HG02798 (cell line): ENCODE measurements around the gene FIGN.

Experiments
- ATAC-seq: cut with Tn5 transposase; IDR thresholded peaks from one replicate; pipeline ENCODE4 v1.9.1; 2021; ENCODE audit warnings: mild to moderate bottlenecking; ENCODE audit not compliant: unreplicated experiment, poor library complexity

The FIGN gene

DNA sequence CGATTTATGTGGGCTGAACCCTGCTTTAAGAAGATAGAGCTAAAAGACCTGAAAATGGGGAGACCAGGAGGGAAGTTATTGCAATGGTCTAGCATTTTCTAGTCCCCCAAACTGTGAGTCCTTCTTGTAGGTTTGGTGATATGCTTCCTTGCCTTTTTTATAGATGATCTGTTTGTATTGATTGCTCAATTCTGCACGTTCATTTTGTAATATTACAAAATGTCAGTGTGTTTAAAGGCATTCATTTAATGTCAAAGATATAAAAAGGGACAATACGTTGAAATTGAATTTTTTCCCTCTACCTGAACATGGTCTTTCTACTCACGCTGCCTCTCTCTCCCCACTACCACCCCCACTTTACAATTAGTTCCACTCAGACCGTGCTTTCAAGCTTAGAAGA, 5.6 kb upstream of the FIGN start:
- ATAC-seq: no peak

DNA sequence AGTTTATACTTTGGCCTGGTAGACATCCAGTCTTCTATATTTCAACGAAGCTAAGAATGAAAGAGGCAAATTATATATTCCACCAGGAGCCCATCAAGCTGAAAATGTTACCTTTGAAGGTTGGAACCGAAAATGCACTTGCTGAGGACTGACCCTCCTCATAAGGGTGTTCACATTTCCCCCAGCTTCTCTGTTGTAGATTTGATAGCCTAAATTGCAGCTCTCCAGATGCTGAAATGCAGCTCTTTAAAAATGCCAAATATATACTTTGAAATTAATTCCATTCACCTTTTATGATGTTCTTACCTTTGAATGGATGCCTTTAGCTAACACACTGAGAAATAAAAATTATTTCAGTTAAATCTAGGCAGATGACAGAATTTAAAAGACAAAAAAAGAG, 1.8 kb upstream of the FIGN start:
- ATAC-seq: no peak

DNA sequence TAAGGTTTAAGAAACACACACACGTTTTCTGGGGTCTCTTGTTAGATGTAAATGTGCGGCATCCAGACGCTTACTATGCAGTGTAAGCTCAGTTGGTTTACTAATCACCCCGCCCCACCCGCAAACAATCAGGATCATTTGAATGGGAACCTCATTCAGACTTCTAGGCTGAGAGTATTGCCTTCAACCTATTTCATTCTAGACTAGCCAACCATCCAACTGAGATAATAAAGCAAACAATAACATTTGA, 1.3 kb upstream of the FIGN start:
- no peak for ATAC-seq

DNA sequence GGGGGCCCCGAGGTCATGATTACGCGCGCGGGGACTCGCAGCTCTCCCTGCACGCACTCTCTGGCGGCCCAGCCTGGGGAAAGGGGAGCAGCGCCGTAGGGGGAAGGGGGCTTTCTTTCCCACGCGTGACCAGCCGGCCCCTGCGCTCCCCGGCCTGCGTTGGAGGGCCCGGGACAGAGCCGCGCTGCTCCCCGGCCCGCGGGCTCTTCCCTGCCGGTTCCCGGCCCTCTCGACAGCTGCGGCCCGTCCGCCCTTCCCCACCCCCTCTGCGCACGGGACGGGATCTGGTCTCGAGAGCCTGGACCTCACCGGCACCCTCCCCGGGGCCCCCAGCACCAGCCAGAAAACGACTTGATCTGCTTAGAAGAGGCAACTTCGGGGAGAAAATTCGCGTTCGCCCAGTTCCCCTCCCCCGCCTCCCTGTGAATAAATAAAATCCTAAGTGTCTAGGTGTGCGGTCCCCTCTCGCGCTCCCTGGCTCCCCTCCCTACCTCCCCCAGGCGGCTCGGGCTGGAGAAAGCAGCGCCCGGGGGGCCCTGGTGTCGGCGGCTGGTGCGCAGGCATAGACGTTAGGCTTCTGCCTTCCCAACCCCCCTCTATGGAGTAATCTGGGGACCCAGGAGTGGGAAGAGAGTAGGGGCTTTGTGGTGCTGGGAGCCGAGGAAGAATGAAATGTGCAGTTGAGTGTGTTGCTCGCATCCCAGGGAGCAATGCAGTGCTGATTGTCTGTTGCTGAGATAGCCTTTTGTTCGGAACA, 803 bp upstream of the FIGN start:
- ATAC-seq: no peak

DNA sequence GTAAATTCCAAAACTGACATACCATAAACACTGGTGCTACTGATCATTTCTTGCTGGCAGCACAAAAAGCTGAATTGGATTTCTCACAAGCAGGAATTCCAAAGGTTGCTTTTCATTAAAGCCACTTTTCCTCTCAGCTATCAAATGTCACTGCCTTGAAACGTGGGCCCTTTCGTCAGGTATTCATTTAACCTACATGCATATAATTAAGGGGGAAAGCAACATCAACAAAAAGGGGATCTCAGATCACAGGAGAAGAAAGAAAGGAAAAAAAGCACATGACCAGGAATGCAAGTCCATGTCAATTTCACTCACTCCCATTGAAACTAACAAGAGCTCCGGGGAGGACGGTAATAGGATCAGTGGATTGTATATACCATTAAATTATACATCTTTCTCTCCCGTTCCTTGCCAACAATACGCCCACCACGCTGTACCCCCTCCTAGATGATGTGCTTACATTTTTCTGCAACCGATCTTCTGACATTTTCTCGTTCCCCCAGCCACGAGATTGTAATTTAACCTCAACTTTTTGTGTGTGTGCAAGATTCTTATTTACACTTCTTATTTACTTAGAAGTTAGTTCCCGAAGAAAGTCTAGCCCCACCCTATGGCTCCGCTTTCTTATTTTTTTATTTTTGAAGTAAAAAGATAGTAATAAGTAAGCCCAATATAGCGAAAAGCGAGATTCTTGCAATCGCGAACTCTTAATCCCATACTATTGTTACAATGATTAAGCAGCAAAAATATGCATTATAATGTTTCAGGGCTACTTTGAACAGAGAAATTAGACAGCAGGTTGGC, 725 bp downstream of the FIGN start:
- no peak for ATAC-seq

DNA sequence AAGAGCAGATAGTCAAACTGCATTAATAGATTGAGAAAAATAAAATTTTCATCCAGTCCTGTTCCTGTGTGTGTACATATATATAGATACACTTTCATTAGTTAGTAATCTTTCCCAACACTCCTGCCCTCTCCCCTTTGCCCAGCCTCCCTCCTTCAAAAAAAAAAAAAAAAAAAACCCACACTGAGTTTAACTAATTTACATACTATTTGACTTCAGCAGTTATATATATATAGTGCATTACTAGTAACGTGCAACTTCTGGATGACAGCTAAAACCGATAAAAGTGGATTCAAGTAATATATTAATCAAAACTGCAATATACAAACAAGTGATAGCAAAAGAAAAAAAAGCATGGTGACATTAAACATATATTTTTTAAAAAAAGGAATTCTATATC, 1.4 kb downstream of the FIGN start:
- no peak for ATAC-seq

DNA sequence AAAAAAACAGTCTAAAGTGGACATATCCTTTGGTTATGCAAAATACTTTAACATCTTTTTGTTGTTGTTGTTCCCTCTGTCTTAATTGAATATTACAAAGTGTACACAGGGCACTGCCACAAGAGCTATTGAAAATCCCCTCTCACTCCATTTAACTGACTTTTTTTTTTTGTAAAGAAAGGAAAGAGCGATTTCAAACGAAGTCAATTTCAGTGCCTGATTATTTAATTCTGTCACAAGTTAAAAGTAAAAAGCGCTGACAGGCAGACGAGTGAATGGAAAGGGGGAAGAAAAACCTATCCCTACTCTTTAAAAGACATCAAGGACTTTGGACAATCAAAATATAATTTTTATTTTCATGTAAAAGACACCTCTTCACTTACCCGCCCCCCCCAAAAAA, 1.9 kb downstream of the FIGN start:
- no peak for ATAC-seq

DNA sequence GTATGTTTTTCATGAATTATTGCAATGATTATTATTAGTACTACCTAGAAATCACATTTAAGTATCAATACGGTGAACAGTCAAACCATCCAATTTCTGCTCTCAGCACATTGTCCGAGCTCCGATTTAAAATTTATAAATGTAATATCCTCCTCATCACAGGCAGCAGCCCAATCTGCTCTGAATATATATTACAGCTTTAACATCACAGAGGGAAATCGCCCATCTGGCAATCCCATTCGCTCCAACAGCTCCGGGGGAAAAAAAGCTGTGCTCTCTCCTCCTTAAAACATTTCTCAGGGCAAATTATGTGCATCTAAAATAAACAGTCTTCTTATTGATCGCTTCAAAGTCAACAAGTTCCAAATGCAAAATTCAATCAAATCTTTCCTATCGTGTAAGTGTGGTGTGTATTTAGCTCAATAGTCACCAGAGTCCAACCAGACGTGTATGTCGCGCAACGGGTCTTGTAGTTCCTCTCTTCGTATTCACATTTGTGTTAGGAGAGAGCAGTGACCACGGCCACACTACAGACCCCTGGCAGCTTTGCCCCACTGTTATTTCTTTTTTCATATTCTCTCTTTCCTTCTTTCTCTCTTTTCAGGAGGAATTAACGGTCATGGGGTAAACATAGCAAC, 2.4 kb downstream of the FIGN start:
- ATAC-seq: no peak

DNA sequence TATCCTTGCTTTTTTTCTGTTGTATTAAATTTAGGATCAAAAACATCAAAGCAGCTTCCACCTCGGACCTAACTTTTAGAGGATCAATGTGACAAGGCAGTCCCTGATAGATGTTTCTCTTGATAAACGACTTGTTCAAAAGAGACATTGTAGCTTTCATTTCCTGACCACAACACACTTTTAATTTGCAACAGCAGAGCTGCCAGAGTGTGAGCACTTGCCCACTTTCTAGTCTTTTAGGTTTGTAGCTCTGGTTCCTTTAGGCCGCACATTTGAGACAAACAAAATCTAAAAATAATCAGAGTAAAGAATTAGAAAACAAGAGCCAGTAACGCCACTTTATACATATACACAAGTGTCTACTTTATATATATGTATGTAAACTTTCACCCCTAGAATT, 3.1 kb downstream of the FIGN start:
- no peak for ATAC-seq

DNA sequence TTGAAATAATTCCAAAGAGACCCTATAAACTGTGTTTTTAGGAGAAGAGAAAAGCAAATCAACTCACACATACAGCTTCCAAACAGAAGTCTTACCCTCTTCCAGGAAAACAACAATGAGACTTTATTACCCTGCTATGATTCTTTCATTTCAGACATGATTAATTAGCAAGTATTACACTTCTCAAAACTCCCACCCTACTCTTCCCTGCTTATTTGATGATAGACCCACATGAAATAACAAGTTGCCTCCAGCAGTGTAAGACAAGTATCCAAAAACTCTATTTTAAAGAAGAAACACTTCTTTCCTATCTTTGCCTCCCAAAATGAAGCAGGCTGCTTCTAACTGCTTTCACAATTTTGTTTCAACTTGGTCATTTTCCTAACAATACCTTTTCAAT, 4.1 kb downstream of the FIGN start:
- ATAC-seq: no peak

DNA sequence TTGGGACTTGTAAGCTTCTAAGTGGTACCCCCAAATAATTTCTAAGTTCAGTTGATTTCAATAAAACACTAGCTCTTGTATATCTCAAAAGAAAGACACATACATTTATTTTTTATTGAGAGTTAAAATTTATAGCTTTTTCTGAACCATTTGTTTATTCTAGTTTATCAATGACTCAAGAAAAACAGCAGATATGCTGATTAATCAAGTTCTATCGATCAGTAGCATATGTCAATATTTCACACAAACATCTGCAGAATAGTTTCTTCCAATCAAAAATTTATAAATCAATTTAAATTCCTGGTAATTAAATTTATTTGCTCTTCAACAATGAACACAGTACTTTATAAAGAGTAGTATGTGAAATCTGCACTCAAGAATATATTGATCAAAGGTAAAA, 5.3 kb downstream of the FIGN start:
- ATAC-seq: no peak

DNA sequence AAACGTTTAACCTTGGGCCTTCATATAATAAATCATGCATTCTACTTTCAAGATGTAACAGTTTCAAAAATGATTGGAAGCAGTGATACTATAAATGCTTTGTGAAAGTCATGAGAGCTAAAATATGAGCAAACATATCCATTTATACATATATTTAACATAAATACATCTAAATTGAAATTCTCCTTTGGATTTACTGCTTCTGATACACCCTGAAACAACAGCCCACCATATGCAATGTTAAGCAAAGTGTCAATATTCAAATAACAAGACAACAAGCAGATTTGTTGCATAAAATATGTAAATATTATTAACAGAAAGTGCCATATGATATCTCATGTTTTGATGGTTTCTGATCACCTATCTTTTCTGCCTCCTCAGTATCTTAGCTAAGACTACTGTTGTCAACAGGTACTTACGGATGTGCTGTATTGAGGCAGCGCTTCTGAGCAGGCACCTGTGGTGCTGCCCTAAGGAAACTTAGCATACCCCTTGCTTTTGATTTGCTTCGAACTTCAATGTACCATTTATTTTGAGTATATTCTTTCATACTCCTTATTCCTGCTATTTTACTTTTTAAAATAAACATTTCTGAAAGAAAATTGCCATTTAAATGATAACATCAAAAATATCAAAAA, 6.1 kb downstream of the FIGN start:
- no peak for ATAC-seq

DNA sequence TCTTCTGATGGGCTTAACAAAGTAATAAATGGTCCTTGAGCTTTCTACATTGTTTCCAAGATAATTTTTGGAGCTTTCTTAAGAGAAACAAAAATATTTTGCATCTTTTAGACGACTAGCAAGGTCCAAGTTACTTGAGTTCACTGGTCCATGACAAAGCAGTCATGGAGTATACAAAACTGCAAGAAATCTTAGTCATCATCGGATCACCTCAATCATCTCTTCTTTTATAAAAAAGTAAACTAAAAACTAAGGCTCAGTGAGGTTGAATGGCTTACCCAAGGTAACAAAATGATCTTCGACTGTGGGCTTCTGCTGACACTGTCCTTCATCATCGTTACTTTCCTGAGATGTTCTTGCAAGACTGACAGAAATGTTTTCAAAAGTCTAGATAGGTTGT, 11.9 kb downstream of the FIGN start:
- no peak for ATAC-seq

DNA sequence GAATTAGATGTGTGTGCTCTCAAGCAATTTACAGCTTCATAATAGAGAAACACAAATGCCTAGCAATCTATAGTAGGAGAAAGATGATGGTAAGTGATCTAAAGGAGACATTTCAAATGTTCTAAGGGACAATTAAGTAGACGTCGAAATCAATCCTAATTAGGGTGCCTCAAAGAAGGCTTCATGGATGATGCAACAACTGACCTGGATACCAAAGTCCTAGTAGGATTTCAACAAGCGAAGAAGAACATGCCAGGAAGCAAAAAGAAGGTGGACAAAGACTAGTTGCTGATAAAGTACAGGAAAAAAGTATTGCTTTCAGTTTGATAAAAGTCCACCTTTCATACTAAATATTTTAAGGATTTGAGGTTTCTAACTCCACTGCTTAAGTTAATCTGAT, 12.5 kb downstream of the FIGN start:
- ATAC-seq: no peak

DNA sequence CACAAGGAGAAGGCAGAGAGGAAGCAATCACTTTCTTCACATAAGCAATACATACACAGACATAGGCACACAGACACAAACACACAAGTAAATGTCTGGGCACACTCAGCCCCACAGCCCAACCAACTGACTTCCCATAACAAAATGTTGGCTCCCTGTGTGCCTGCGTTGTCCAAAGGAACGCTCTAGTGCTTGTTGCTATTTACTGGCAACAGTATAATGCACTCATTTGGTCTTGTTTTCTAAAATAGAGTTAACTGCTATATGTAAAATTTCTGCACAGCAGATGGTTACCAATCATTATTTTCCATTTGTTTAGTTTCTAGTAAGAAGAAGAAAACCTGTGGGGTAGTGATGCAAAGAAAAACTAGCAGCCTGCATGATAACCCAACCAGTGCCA, 16.5 kb downstream of the FIGN start:
- ATAC-seq: no peak

DNA sequence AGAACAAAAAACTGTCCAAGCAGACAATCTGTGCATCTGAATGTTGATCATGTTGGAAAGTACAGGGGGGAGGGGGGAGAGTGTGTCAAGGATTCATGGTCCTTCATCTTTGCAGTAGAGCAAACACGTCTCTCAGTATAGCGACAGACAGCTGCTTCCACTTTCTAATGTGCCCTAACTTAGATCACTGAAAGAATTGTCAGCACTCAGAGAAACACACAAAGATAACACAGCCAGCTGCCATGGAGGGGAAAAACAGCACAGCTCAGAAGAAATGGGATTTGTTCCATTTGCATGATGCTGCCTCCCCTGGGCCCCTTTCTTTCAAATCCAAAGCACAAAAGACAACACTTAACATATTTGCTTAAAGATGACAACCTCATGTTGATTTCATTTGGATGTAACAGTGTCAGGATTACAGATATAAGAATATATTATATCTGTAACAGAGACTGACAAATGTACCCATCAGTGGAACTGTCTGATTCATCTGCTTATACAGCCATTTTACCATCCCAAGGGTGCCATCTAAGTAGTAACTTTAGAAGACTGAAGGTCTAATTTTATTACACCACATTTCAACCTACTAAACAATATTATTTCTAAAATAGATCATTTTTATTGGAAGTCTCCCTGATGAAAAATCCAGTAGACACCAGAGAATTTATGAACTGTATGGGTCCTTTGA, 17.7 kb downstream of the FIGN start:
- no peak for ATAC-seq

DNA sequence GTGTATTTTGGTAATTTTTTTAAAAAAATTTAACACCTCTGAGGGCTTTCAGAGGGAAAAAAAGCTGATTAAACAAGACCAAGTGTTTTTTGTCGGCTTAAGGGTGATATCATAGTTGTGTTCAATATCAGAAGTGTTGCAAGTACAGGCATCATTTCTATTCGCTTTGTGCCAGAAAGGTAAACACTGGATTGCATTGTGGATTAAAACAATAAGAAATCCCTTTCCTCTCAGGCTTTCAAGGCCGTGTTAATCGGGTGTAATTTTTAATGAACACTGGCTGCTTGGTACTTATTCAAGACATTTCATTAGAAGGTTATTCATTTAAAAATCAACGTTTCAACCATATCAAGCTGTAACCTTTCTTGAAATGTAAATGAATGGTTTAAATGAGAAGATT, 18.3 kb downstream of the FIGN start:
- ATAC-seq: no peak

DNA sequence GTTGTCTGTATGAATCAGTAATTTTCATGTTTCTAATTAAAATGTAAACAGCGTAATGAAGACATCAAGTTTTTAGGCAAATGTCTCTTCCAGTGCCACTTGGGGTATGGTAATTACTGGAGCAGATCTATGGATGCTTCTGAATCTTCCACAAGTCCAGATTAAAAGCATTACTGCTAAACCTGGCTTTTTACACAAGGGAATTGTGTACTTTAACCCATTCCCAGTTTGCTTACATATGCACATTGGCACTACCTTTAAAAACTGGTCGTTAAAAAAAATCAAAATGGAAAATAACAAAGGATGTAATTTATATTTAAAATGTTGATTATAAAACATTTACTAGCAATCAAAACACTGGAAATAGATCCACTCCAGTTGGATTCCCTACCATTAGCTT, 19.7 kb downstream of the FIGN start:
- no peak for ATAC-seq

DNA sequence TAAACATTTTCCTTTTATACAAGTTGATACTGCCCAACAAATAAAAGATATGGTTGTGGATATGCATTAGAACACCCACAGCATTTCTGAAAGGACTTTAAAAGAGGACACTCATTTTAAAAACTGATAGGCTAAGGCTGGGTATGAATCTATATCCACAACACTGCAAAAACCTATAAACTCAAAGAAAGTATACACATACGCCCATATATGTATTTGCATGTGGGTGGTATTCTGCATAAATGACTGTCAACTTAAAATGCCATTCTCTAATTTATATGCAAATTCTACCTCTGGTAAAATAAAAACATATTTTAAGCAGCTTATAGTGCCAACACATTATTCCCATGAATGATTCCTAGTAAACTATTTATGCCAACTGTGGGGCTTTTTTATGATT, 20.1 kb downstream of the FIGN start:
- ATAC-seq: no peak

DNA sequence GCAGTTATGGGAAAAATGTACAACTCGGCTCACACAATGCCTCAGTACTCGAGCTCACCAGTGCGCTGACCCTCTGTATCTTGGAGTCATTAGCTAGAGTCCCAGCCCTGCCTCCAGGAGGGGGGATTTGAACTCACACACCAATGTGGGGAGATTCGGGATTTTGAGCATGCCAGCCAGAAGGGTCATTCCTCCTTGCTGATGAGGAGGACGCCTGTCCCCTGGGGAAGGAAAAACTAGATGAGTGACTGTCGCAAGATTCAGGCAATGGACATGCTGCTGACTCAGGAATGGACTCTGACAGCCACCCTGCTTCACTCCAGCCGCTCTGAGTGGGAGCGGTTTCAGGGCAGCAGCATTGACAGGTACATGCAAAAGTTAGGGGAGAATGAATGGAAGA, 20.6 kb downstream of the FIGN start:
- no peak for ATAC-seq
